ENCODE data around the gene NMBR. TPM values are rescaled to one million over a fixed set of nuclear protein-coding genes. Genes with fewer than 3 reads are reported as not detected.
"Not testable (repeated sequence)": the region's sequence is repeated elsewhere in the genome, so short reads cannot be mapped to it uniquely, and the experiment has no call there.

NMBR gene
- polyA plus RNA-seq, 4 donors: 0.28 to 0.44 (median 0.29) TPM

- no peak for DNase-seq (ENCODE audit: low read depth in 4 of 4, low spot score in 2 of 4)
Measured at GRCh38 chr6:142071981-142072380, 74.9 kb downstream of the NMBR start.

- DNase-seq (ENCODE audit: low read depth in 4 of 4, low spot score in 2 of 4): no peak
Measured at GRCh38 chr6:142068416-142068815, 78.5 kb downstream of the NMBR start.

DNA sequence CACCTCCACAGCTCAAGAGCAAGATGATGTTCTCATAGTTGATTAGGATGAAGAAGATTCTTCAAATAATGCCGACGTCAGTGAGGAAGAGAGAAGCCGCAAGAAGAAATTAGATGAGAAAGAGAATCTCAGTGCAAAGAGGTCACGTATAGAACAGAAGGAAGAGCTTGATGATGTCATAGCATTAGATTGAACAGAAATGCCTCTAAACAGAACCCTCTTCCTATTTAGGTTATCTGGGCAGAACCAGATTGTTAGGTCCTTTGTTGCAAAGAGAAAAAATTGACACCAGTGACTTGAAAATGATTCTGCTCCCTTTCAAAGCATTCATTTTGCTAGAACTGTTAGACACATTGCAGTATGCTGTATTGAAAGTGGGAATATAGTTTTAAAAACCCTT, 84.1 kb downstream of the NMBR start:
- DNase-seq (ENCODE audit: low read depth in 4 of 4, low spot score in 2 of 4): not testable (repeated sequence)

- no peak for DNase-seq (ENCODE audit: low read depth in 4 of 4, low spot score in 2 of 4)
Measured at GRCh38 chr6:142058551-142059290, 88.2 kb downstream of the NMBR start.

DNA sequence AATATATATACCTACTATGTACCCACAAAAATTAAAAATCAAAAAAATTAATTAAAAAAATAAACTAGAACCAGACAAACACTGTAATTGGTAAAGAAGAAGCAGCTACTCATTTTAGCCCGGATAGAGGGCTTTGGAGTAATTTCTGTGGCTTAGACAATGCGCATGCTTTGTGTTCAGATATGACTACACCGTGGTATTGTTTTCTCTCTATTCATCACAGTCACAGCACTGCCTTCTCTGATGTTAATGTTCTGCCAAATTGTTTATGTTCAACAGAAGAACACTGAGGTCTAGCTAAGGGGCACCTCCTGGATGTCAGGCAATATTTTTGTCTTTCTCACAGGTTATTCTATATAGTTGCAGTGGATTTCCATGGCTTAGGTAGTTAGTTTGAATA, 91.7 kb downstream of the NMBR start:
- DNase-seq (ENCODE audit: low read depth in 4 of 4, low spot score in 2 of 4): no peak

DNA sequence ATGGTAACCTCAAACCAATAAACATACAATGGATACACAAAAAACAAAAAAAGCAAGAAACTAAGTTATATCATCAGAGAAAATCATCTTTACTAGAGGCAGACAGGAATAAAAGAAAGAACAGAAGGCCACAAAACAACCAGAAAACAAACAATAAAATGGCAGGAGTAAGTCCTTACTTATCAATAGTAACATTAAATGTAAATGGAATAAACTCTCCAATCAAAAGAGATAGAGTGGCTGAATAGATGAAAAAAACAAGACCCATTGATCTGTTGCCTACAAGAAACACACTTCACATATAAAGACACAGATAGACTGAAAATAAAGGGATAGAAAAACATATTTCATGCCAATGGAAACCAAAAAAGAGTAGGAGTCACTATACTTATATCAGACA, 95.5 kb downstream of the NMBR start:
- DNase-seq (ENCODE audit: low read depth in 4 of 4, low spot score in 2 of 4): no peak

DNA sequence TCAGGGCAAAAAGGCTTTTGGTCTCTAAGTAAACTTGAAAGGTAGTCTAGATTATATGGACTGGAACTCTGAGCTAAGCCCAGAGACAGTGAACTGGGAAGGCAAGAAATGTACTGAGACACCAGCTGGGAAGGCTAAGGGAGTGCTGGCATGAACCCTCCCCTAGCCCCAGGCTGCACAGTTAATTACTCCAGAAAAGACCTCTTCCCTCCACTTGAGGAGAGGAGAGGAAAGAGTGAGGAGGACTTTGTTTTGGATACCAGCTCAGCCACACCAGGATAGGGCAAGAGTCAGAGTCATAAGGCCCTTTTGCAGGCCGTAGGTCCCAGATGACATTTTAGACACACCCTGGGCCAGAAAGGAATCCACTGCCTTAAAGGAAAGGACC, 98.3 kb downstream of the NMBR start:
- no peak for DNase-seq (ENCODE audit: low read depth in 4 of 4, low spot score in 2 of 4)

DNA sequence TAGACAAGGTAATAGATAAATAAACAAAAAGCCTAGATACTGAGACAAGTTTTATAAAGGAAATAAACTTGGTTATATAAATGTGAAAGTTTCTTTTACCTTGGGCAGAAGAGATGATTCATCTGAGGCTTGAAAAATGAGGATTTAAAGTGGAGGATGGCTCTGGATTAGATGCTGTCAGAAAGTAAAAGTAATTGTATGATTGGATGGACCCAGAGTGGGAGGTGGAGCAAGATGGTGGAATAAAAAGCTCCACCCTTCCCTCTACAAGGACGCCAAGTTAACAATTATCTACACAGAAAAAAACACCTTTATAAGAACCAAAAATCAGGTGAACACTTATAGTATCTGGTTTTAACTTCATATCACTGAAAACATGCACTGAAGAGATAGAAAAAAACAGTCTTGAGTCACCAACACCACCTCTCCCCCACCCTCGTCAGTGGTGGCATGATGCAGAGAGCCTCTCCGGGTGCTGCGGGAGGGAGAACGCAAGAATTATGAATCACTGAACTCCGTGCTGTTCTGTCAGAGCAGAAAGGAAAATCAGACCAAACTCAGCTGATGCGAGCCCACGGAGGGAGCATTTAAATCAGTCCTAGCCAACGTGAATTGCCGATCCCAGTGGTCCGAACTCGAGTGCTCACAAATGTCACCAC, 98.9 kb downstream of the NMBR start:
- DNase-seq (ENCODE audit: low read depth in 4 of 4, low spot score in 2 of 4): no peak

- no peak for DNase-seq (ENCODE audit: low read depth in 4 of 4, low spot score in 2 of 4)
Measured at GRCh38 chr6:142045380-142046278, 101.3 kb downstream of the NMBR start.

DNA sequence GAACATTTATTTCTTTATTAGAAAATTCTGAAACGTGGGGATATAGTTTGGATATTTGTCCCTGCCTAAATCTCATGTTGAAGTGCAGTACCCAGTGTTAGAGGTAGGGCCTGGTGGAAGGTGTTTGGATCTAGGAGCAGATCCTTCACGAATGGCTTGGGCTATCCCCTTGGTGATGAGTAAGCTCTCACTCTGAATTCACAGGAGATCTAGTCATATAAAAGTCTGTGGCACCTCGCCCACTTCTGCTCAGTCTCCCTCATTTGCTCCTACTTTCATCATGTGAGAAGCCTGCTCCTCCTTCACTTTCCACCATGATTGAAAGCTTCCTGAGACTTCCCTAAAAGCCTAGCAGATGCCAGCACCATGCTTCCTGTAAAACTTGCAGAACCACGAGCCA, 111.0 kb downstream of the NMBR start:
- no peak for DNase-seq (ENCODE audit: low read depth in 4 of 4, low spot score in 2 of 4)

DNA sequence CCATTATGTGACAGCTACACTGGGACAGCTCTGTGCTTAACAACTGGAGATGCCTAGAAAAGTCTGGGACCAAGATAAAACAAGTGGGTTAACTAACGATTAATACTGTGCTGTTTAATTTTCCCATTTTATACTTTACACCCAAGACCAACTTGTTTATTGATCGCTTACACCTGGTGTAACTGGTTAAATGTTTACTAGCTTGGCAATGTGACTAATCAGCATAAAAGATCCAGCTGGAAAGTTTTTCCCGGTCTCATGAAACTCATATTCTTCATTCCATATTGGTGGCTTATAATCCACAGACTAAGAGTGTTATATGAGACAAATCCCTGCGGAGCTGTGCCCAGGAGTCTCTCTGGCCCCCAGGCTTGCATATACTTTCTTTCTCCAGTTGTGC, 115.9 kb downstream of the NMBR start:
- no peak for DNase-seq (ENCODE audit: low read depth in 4 of 4, low spot score in 2 of 4)

- DNase-seq (ENCODE audit: low read depth in 4 of 4, low spot score in 2 of 4): no peak
Measured at GRCh38 chr6:142030115-142030619, 116.8 kb downstream of the NMBR start.

DNA sequence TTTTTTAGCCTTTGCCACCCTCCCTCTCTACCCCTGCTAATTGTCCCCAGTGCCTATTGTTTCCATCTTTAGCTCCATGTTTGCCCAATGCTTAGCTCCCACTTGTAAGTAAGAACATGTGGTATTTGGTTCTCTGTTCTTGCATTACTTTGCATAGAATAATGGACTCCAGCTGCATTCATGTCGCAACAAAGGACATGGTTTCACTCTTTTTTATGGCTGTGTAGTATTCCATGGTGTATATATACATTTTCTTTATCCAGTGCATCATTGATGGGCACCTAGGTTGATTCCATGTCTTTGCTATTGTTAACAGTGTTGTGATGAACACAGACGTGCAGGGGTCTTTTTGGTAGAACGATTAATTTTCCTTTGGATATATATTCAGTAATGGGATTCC, 118.4 kb downstream of the NMBR start:
- no peak for DNase-seq (ENCODE audit: low read depth in 4 of 4, low spot score in 2 of 4)

GRCh38 chr6:142027804-142028203, 119.1 kb downstream of the NMBR start:
- DNase-seq (ENCODE audit: low read depth in 4 of 4, low spot score in 2 of 4): not testable (repeated sequence)

- DNase-seq (ENCODE audit: low read depth in 4 of 4, low spot score in 2 of 4): no peak
Measured at GRCh38 chr6:142027074-142027473, 119.8 kb downstream of the NMBR start.

GRCh38 chr6:142026471-142026870, 120.5 kb downstream of the NMBR start:
- DNase-seq (ENCODE audit: low read depth in 4 of 4, low spot score in 2 of 4): no peak

Other genes starting within 250 kb of the NMBR start
- gene GJE1, start 14.2 kb downstream of the NMBR start, polyA plus RNA-seq (ENCODE audit: insufficient read length in 4 of 4): not detected
- 10 to 100 TPM; 65.0 to 84.4 (median 75.0) TPM for gene VTA1, start 141 bp upstream of the NMBR start, polyA plus RNA-seq (ENCODE audit: insufficient read length in 4 of 4)
- 10 to 100 TPM; 26.8 to 35.0 (median 27.8) TPM for gene ADGRG6, start 154.9 kb upstream of the NMBR start, polyA plus RNA-seq (ENCODE audit: insufficient read length in 4 of 4)